Neural cell (in vitro differentiated cells): ENCODE measurements around the gene MGLL. TPM values are rescaled to one million over a fixed set of nuclear protein-coding genes. Genes with fewer than 3 reads are reported as not detected.

Experiments used
- H2AFZ ChIP-seq: fragments of 200-600, 300-800 bp; sonication (generic), shearing (Covaris generic); 2 replicates; pipeline ENCODE4 v1.6.0; 2014; ENCODE audit warnings: low read depth, mild to moderate bottlenecking, antibody characterized with exemption, low read length, moderate library complexity
- H3F3A ChIP-seq: fragments of 200-600 bp; shearing (Covaris generic); 2 replicates; pipeline ENCODE4 v1.6.1; 2016; ENCODE audit warnings: mild to moderate bottlenecking, moderate library complexity, mixed read lengths, antibody characterized with exemption, low read length; ENCODE audit not compliant: insufficient read depth, poor library complexity, severe bottlenecking
- H3K27ac ChIP-seq: fragments of 200-600, 300-800 bp; sonication (generic), shearing (Covaris generic); 2 replicates; pipeline ENCODE4 v1.5.1; 2014; ENCODE audit warnings: mild to moderate bottlenecking, low read length, moderate library complexity
- H3K27me3 ChIP-seq: fragments of 300-800, 200-600 bp; sonication (generic), shearing (Covaris generic); 2 replicates; pipeline ENCODE4 v1.6.0; 2014; ENCODE audit warnings: mild to moderate bottlenecking, low read depth, low read length, moderate library complexity; ENCODE audit not compliant: insufficient read depth
- H3K36me3 ChIP-seq: fragments of 300-800, 200-600 bp; sonication (generic), shearing (Covaris generic); 2 replicates; pipeline ENCODE4 v1.5.1; 2014; ENCODE audit warnings: mild to moderate bottlenecking, antibody characterized with exemption, low read length, moderate library complexity; ENCODE audit not compliant: insufficient read depth
- H3K4me2 ChIP-seq: fragments of 300-800, 200-600 bp; sonication (generic), shearing (Covaris generic); 2 replicates; pipeline ENCODE4 v1.6.0; 2014; ENCODE audit warnings: mild to moderate bottlenecking, low read length
- H3K4me3 ChIP-seq: fragments of 300-800, 200-600 bp; sonication (generic), shearing (Covaris generic); 2 replicates; pipeline ENCODE4 v1.5.1; 2014; ENCODE audit warnings: mild to moderate bottlenecking, low read length, moderate library complexity
- H3K79me2 ChIP-seq: fragments of 200-600 bp; shearing (Covaris generic); replicated peaks from 2 replicates; pipeline ENCODE4 v1.6.0; 2014; ENCODE audit warnings: mild to moderate bottlenecking, low read length, moderate library complexity; ENCODE audit not compliant: insufficient read depth
- H3K9ac ChIP-seq: fragments of 300-800, 200-600 bp; sonication (generic), shearing (Covaris generic); 2 replicates; pipeline ENCODE4 v1.6.1; 2016; ENCODE audit warnings: mild to moderate bottlenecking, low read length, mixed read lengths
- H3K9me2 ChIP-seq: fragments of 200-600 bp; shearing (Covaris generic); 2 replicates; pipeline ENCODE4 v1.6.1; 2016; ENCODE audit warnings: mild to moderate bottlenecking, low read length, mixed read lengths; ENCODE audit not compliant: insufficient read depth
- H3K9me3 ChIP-seq: fragments of 200-600, 300-800 bp; sonication (generic), shearing (Covaris generic); 2 replicates; pipeline ENCODE4 v1.6.1; 2016; ENCODE audit warnings: mild to moderate bottlenecking, mixed run types, low read length, moderate library complexity, mixed read lengths
- H4K20me1 ChIP-seq: fragments of 200-600 bp; shearing (Covaris generic); 2 replicates; pipeline ENCODE4 v1.6.1; 2016; ENCODE audit warnings: mild to moderate bottlenecking, mixed run types; ENCODE audit not compliant: insufficient read depth
- EP300 ChIP-seq: fragments of 450-650 bp; conservative IDR thresholded peaks from 2 replicates; pipeline ENCODE4 v1.6.1; 2014; ENCODE audit warnings: antibody characterized with exemption, mild to moderate bottlenecking, moderate library complexity; ENCODE audit not compliant: poor library complexity, severe bottlenecking
- EZH2 ChIP-seq: fragments of 200-600, 300-800 bp; shearing (Covaris generic), sonication (generic); IDR thresholded peaks from 2 replicates; pipeline ENCODE4 v1.6.1; 2014; ENCODE audit warnings: antibody characterized with exemption, low read length, borderline replicate concordance, mild to moderate bottlenecking; ENCODE audit not compliant: insufficient read depth, poor library complexity, severe bottlenecking
- MXI1 ChIP-seq: fragments of 450-650 bp; conservative IDR thresholded peaks from 2 replicates; pipeline ENCODE4 v1.6.1; 2014; ENCODE audit warnings: antibody characterized with exemption, mild to moderate bottlenecking; ENCODE audit not compliant: poor library complexity, severe bottlenecking
- POLR2AphosphoS5 ChIP-seq: IDR thresholded peaks from 2 replicates; pipeline ENCODE4 v1.6.1; 2012
- RAD21 ChIP-seq: fragments of 450-650 bp; conservative IDR thresholded peaks from 2 replicates; pipeline ENCODE4 v1.6.1; 2014; ENCODE audit warnings: antibody characterized with exemption, mild to moderate bottlenecking, moderate library complexity
- SMC3 ChIP-seq: fragments of 450-650 bp; conservative IDR thresholded peaks from 2 replicates; pipeline ENCODE4 v1.6.1; 2014; ENCODE audit warnings: antibody characterized with exemption, mild to moderate bottlenecking, moderate library complexity; ENCODE audit not compliant: poor library complexity
- TAF1 ChIP-seq: IDR thresholded peaks from 2 replicates; pipeline ENCODE4 v1.6.1; 2012; ENCODE audit warnings: low read depth
- polyA plus RNA-seq: library from polyadenylated mRNA; depleted of rRNA; stranded (reverse); fragments of >200 nt; gene quantifications from 2 replicates; pipeline ENCODE4 v1.2.3, GENCODE V29; 2014
- TF ChIP-seq, protein P1 (sequence below): IDR thresholded peaks from 2 replicates; pipeline ENCODE4 v1.6.1; 2012; ENCODE audit warnings: borderline replicate concordance
- TF ChIP-seq, protein P2 (sequence below): fragments of 450-650 bp; IDR thresholded peaks from 2 replicates; pipeline ENCODE4 v1.5.1; 2014; ENCODE audit warnings: antibody characterized with exemption, mild to moderate bottlenecking, moderate library complexity; ENCODE audit not compliant: poor library complexity, severe bottlenecking

Gene MGLL
- polyA plus RNA-seq, 1 donor from 2014 or later, result 2.0 TPM

DNA sequence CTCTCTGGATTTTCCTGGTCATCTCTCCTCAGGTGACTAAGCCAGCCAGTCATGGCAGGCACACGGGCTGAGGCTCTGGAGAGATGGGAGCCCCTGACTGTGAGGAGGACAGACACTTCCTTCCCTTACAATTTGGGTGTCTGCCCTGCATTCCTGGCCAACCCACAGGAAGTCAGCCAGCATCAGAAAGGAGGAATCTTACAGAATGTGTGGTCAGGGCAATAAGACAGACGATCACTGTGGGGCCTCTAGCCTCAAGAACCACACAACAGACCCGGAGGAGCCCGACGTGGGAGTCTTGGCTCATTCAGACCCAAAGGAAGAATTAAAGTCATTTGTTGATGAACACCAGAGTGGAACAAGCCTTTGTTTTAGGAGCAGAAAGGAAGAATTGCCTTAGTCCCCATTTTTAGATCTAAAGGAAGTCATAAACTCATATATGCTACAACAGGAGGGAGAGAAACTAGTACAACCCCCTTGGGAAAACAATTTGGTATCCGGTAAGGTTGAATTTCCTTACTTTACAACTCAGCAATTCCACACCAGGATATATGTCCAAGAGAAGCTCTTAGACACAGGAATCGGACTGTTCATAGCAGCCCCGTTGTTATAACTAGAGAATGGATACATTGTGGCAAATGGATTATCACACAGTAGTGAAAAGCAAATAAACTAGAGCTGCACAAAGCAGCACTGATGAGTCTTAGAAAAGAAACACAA lies 87.4 kb downstream of the MGLL start:
- H3K36me3 ChIP-seq, result no peaks in the 10 kb centered on the region
- TF ChIP-seq, protein P1, sequence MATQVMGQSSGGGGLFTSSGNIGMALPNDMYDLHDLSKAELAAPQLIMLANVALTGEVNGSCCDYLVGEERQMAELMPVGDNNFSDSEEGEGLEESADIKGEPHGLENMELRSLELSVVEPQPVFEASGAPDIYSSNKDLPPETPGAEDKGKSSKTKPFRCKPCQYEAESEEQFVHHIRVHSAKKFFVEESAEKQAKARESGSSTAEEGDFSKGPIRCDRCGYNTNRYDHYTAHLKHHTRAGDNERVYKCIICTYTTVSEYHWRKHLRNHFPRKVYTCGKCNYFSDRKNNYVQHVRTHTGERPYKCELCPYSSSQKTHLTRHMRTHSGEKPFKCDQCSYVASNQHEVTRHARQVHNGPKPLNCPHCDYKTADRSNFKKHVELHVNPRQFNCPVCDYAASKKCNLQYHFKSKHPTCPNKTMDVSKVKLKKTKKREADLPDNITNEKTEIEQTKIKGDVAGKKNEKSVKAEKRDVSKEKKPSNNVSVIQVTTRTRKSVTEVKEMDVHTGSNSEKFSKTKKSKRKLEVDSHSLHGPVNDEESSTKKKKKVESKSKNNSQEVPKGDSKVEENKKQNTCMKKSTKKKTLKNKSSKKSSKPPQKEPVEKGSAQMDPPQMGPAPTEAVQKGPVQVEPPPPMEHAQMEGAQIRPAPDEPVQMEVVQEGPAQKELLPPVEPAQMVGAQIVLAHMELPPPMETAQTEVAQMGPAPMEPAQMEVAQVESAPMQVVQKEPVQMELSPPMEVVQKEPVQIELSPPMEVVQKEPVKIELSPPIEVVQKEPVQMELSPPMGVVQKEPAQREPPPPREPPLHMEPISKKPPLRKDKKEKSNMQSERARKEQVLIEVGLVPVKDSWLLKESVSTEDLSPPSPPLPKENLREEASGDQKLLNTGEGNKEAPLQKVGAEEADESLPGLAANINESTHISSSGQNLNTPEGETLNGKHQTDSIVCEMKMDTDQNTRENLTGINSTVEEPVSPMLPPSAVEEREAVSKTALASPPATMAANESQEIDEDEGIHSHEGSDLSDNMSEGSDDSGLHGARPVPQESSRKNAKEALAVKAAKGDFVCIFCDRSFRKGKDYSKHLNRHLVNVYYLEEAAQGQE, result no peak
- TF ChIP-seq POLR2AphosphoS5, result no peak
- no peak for TF ChIP-seq SMC3
- TF ChIP-seq, protein P2, sequence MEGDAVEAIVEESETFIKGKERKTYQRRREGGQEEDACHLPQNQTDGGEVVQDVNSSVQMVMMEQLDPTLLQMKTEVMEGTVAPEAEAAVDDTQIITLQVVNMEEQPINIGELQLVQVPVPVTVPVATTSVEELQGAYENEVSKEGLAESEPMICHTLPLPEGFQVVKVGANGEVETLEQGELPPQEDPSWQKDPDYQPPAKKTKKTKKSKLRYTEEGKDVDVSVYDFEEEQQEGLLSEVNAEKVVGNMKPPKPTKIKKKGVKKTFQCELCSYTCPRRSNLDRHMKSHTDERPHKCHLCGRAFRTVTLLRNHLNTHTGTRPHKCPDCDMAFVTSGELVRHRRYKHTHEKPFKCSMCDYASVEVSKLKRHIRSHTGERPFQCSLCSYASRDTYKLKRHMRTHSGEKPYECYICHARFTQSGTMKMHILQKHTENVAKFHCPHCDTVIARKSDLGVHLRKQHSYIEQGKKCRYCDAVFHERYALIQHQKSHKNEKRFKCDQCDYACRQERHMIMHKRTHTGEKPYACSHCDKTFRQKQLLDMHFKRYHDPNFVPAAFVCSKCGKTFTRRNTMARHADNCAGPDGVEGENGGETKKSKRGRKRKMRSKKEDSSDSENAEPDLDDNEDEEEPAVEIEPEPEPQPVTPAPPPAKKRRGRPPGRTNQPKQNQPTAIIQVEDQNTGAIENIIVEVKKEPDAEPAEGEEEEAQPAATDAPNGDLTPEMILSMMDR, result no peak
- TF ChIP-seq EZH2, result no peak
- TF ChIP-seq TAF1, result no peak
- no peak for TF ChIP-seq EP300
- TF ChIP-seq RAD21, result no peak
- no peak for TF ChIP-seq MXI1
- H3F3A ChIP-seq, result no peaks in the 10 kb centered on the region
- H3K79me2 ChIP-seq, result no peaks in the 10 kb centered on the region
- no peak overlapping the region for H2AFZ ChIP-seq
- no peak overlapping the region for H3K4me2 ChIP-seq
- no peak overlapping the region for H3K9ac ChIP-seq
- no peak overlapping the region for H3K27ac ChIP-seq
- no peaks in the 10 kb centered on the region for H3K9me2 ChIP-seq
- H3K9me3 ChIP-seq, result no peaks in the 10 kb centered on the region
- no peaks in the 10 kb centered on the region for H4K20me1 ChIP-seq
- H3K27me3 ChIP-seq, result no peaks in the 10 kb centered on the region
- H3K4me3 ChIP-seq, result no peak overlapping the region

DNA sequence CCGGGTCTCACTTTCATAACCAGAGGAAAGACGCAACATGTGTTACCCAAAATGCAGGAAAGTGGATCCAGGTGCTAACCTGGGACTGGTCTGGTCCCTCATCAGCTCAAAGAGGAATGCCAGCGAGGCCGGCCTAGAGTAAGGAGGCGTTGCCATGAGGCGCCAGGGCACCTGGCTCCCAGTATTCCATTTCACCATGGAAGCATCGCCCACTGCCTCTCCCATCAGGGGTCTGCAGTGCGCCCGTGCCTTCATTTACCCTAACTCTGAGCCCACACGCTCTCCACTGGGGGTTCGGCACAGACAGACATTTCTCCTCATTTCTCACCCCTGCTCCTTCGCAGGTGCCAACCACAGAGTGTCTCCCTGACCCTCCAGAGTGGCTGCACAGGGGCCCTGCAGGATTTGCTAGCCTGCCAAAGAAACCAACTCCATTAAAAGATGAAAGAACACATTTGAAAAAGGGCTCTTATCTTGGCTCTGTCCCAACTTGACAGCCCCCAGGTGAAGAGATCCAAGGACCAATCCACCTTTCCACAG lies 88.1 kb downstream of the MGLL start:
- H3K9me2 ChIP-seq, result no peaks in the 10 kb centered on the region
- H3K9ac ChIP-seq, result no peak overlapping the region
- H3K27me3 ChIP-seq, result no peaks in the 10 kb centered on the region
- no peaks in the 10 kb centered on the region for H3K36me3 ChIP-seq
- H3K4me2 ChIP-seq, result no peak overlapping the region
- H3F3A ChIP-seq, result no peaks in the 10 kb centered on the region
- no peaks in the 10 kb centered on the region for H3K9me3 ChIP-seq
- H3K27ac ChIP-seq, result no peak overlapping the region
- H3K79me2 ChIP-seq, result no peaks in the 10 kb centered on the region
- H2AFZ ChIP-seq, result no peak overlapping the region
- H4K20me1 ChIP-seq, result no peaks in the 10 kb centered on the region
- no peak overlapping the region for H3K4me3 ChIP-seq
- no peak for TF ChIP-seq POLR2AphosphoS5
- TF ChIP-seq SMC3, result no peak
- no peak for TF ChIP-seq TAF1
- no peak for TF ChIP-seq EP300
- TF ChIP-seq RAD21, result no peak
